CD4-positive, alpha-beta T cell treated with Interleukin-6 for 4 hours (primary cell): ENCODE results near the gene PREX1.

Experiments used
- DNase-seq: peaks from one replicate; pipeline ENCODE4 v3.0.0-alpha.2; 2020; ENCODE audit warnings: mixed read lengths

Gene PREX1

DNA sequence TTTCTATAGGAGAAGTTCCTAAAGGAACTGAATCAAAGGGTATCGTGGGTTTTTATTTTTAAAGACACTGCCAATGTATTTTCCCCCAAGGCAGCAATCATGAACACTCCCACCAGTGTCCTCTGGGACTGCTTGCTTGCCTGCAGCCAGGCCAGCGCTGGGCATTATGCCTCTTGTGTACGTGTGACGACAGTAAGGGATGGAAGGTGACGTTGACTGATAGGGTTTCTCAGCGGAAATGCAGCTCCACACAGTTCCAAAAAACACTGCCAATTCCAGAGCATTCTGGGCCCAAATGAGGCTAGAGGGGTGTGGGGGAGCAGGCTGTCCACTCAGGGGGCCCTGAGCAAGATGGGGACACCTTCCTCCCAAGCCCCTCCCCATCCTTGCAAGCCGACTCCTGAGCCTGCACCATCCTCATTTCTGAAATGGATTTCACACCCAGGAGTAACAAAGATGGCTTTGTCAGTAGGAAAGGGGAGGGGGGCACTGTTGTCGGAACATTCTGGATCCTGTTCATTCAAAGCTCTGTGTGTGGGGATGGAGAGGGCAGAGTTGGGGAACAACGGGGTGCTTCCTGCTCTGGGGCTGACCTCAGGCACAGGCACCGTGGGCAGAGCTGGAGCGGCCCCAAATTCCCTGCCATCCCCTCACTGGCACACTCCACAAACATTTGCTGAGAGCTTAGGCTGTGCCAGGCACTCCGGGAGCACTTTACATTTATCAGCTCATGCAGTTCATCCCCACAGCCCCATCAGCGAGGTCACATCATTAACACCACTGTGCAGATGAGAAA, 20.0 kb downstream of the PREX1 start:
- no peak for DNase-seq

- DNase-seq: no peak
Measured at GRCh38 chr20:48807051-48807450, 20.7 kb downstream of the PREX1 start.

DNA sequence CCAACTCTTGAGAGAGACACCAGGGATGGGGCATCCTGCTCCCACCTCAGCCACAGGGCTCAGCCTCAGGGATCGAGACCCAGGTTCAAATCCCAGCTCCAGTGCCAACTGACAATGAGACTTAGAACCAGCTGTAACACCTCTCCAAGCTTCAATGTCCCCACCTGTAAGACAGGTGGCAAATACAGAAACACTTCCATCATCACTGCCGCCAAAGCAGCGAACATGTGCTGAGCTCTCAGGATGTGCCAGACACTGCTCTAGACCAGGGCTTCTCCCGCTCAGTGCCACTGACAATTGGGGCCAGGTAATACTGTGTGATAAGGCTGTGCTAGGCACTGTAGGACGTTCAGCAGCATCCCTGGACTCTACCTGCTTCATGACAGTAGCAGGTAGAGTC, 22.1 kb downstream of the PREX1 start:
- DNase-seq: no peak

DNA sequence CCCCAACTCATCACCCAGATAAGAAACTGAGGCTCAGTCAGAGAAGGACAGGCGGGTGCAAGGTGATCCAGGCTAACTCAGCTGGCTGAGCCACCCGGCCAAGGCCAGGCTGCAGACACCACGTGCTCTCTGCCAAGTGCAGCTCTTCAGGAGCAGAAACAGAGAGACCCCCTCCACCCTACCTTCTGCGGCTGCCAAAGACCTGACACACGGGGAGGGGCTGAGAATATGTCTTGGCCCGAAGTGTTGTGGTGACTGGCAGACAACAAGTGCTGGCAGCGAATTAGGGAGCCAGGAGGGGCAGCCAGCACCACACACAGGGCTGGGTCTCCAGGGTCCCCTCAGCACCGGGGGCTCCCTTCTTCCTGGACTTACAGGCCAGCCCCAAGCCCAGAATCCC, 22.5 kb downstream of the PREX1 start:
- DNase-seq: no peak

DNA sequence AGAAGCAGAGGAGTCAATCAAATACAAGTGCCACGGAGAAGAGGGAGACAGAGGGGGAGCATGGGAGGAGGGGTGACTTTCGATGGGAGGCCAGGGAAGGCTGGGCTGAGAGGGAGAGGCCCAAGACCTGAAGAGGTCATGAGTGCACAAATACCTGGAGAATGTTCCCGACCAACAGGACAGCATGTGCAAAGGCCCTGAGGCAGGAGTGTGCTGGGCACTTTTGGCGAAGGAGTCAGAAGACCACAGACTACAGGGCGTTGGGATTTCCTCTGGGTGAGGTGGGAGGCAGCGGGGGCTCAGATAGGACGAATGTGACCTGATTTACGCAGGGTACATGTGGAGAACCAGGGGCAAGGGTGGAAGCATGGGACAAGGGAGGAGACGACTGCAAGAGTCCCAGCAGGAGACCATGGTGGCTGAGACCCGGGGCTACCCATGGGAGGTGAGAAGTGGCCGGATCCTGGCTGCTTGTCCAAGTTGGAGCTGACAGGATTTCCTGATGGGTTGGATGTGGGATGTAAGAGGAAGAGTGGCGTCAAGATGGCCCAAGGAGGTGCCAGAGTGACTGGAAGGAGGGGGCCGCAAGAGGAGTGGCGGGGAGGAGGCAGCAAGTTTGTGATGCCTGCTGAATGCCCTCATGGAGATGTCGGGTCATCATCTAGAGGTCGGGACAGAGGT, 23.4 kb downstream of the PREX1 start:
- DNase-seq: no peak

GRCh38 chr20:48803176-48804053, 24.4 kb downstream of the PREX1 start:
- no peak for DNase-seq

DNA sequence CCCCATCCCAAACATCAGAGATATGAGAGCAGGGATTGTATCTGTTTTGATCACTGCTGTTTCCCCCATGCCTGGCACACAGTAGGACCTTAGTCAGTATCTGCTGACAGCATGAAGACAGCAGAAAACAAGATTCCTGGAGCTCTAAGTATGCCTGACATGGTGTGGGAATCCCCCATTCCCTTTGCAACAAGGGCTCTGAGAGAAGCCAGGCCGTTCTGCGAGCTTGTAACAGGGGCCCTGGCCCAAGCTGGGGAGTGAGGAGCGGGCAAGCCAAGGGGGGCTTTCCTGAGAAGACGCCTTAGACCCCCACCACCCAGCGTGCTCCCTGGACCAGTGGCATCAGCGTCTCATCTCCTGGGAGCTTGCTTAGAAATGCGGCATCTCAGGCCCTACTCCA, 25.2 kb downstream of the PREX1 start:
- DNase-seq: no peak

DNA sequence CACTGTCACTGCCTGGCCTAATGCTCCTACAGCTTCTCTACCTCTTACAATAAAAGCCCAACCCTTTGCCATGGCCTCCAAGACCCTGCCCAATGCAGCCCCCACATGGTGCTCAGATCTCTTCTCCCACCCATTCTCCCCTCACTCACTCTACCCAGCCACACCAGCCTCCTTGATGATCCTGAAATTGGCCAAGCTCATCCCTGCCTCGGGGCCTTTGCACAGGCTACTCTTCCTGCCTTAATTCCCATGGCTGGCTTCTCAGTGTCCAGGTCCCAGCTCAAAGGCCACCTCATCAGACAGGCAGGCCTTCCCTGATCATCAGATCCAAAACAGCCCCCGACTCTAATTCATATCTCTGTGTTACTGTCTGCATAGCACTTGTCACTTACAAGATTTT, 25.6 kb downstream of the PREX1 start:
- DNase-seq: no peak

GRCh38 chr20:48801197-48801596, 26.6 kb downstream of the PREX1 start:
- DNase-seq: no peak

DNA sequence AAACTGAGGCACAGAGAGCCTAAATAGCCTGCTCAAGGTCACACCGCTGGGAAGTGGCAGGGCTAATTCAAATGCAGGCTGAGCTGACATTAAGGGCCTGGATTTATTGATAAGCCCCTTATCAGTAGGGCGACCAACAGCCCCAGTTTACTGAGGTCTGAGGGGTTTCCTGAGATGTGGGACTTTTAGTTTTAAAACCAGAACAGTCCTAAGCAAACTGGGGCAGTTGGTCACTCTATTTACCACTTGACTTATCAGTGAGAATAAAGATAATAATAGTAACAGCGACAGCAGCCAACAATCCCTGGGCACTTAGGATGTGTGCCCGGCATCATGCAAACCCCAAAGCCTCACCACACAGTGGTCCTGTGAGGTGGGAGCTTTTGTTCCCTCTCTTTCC, 27.6 kb downstream of the PREX1 start:
- no peak for DNase-seq

GRCh38 chr20:48799328-48800105, 28.3 kb downstream of the PREX1 start:
- no peak for DNase-seq

DNA sequence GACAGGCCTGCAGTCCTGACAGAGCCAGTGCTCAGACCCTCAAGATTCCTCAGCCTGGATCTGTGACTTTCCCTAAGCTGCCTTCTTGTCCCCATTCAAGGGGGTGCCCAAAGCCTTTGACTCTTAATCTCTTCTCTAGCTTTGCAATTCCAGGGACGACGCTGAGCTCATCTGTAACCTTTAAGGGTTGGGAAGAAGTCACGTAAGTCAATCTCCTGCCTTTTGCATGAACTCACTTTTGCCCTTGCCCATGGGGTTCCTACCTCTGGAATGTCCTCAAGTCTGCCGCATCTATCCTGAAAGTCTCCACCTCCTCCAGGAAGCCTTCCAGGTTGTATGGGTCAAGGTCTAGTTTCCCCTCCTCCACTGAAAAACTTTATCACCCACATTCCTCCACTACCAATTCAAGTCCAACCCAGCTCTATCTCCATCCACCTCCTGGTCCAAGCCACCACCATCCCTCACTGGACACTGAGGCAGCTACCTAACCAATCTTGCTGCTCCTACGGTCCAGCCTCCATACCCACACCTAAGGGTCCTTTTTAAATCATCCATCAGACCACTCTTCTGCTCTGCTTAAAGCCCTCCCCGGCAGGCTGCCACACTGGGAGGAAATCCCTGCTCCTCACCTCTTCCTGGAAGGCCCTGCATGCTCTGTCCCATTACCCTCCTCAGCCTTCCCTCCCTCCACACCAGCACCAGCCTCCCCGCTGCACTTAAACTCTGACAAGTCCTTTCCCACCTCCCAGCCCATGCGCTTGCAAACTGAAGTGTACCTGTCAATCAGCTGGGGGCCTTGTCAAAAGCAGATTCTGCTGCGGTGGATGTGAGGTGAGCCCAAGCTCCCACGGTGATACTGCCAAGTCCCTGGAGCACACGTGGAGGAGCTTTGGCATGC, 29.7 kb downstream of the PREX1 start:
- DNase-seq: no peak

- DNase-seq: no peak
Measured at GRCh38 chr20:48797275-48797825, 30.4 kb downstream of the PREX1 start.

- no peak for DNase-seq
Measured at GRCh38 chr20:48795732-48796131, 32.1 kb downstream of the PREX1 start.

GRCh38 chr20:48794816-48795457, 32.9 kb downstream of the PREX1 start:
- DNase-seq: no peak

- DNase-seq: no peak
Measured at GRCh38 chr20:48794360-48794759, 33.4 kb downstream of the PREX1 start.

DNA sequence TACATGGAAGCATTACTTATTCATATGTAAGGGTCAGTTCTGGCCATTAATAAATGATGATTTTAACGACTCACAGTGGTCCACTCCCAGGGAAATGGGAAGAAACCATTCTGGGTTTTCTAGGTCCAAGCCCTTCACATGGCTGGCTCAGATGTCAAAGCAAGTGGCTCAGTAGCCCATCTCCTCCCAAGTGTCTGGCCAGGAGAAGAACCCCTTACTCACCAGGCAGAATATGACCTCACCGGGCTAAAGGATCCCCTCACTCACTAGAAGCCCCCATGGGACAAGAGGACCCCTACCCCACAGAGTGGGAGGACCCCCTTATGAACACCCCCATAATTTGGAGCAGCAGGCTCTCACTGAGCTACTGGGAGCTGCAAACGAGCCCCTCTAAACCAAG, 34.0 kb downstream of the PREX1 start:
- no peak for DNase-seq

GRCh38 chr20:48791666-48792071, 36.1 kb downstream of the PREX1 start:
- DNase-seq: no peak

- no peak for DNase-seq
Measured at GRCh38 chr20:48791014-48791413, 36.8 kb downstream of the PREX1 start.

- no peak for DNase-seq
Measured at GRCh38 chr20:48790473-48791003, 37.3 kb downstream of the PREX1 start.
